K562 treated with DMSO at 1 percent for 48 hours (cell line): ENCODE results near the gene STK32B. TPM values are rescaled to one million over a fixed set of nuclear protein-coding genes. Genes with fewer than 3 reads are reported as not detected.

Experiments used
- total RNA-seq: library from RNA; unstranded; fragments of 300-600 nt; gene quantifications from 2 replicates; pipeline ENCODE4 v1.2.3, GENCODE V29; 2022; ENCODE audit warnings: low replicate concordance; ENCODE audit errors: extremely low read depth

Gene STK32B
- not detected in 2 replicates for total RNA-seq

GRCh38 chr4:5051278-5052203 lies at the start of gene STK32B:
Gene STK32B, plus strand, starts transcription at chr4:5051480.

GRCh38 chr4:5019274-5019673 lies 32.0 kb upstream of the STK32B start, which contains the start of gene CYTL1:
Gene CYTL1, minus strand, starts transcription at chr4:5019458. Its CDS starts 13 bp downstream, at chr4:5019445.

Other genes starting within 250 kb of the STK32B start
- gene MSX1, start 191.8 kb upstream of the STK32B start, total RNA-seq: not detected in 2 replicates
- gene CYTL1, start 32.0 kb upstream of the STK32B start, total RNA-seq: not detected in 2 replicates